ENCODE results near the gene ZNF407.

GRCh38 chr18:74724186-74724585, 126.5 kb downstream of the ZNF407 start:
- no peak for TF ChIP-seq EZH2phosphoT487 (IDR thresholded peaks at IDR 0.05; ENCODE audit: borderline replicate concordance, low read length)
- TF ChIP-seq, protein P1, sequence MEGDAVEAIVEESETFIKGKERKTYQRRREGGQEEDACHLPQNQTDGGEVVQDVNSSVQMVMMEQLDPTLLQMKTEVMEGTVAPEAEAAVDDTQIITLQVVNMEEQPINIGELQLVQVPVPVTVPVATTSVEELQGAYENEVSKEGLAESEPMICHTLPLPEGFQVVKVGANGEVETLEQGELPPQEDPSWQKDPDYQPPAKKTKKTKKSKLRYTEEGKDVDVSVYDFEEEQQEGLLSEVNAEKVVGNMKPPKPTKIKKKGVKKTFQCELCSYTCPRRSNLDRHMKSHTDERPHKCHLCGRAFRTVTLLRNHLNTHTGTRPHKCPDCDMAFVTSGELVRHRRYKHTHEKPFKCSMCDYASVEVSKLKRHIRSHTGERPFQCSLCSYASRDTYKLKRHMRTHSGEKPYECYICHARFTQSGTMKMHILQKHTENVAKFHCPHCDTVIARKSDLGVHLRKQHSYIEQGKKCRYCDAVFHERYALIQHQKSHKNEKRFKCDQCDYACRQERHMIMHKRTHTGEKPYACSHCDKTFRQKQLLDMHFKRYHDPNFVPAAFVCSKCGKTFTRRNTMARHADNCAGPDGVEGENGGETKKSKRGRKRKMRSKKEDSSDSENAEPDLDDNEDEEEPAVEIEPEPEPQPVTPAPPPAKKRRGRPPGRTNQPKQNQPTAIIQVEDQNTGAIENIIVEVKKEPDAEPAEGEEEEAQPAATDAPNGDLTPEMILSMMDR (IDR thresholded peaks at IDR 0.05; ENCODE audit: low read depth, low read length, poor library complexity, severe bottlenecking), result no peak
